ENCODE results near the gene UTF1. TPM values are rescaled to one million over a fixed set of nuclear protein-coding genes. Genes with fewer than 3 reads are reported as not detected.

UTF1 gene, protein sequence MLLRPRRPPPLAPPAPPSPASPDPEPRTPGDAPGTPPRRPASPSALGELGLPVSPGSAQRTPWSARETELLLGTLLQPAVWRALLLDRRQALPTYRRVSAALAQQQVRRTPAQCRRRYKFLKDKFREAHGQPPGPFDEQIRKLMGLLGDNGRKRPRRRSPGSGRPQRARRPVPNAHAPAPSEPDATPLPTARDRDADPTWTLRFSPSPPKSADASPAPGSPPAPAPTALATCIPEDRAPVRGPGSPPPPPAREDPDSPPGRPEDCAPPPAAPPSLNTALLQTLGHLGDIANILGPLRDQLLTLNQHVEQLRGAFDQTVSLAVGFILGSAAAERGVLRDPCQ
- total RNA-seq (not detected in 2 replicates), polyA plus RNA-seq (not detected in 2 replicates)

DNA sequence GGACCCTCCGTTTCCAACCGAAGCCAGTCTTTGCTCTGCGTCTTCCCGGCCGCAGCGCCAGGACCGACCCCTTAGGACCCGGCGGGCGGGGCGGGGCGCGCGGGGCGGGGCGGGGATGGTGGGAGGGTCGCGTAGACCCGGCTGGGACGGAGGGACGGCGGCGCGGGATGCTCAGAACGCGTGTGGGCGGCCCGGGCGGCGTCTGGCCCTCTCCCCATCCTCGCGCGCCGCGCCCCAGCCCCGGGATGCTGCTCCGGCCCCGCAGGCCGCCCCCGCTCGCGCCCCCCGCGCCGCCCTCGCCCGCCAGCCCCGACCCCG is at the start of gene UTF1:
Gene UTF1 (plus strand): TSS at position 174 of the 318 bp plus-strand sequence. CDS start 72 bp downstream, at position 246.
- Histone ChIP-seq H3K27me3 (peaks cover 83% of the 10 kb centered on the region), H3K36me3 (no peaks in the 10 kb centered on the region), H3K4me1 (ENCODE audit: low read depth) (no peaks in the 10 kb centered on the region), H3K4me3 (peak within 1 kb of the TSS; percentile 25), H3K27ac (no peak within 1 kb of the TSS), H3K9me3 (ENCODE audit: low read depth) (no peaks in the 10 kb centered on the region)
- TF ChIP-seq, protein P1, sequence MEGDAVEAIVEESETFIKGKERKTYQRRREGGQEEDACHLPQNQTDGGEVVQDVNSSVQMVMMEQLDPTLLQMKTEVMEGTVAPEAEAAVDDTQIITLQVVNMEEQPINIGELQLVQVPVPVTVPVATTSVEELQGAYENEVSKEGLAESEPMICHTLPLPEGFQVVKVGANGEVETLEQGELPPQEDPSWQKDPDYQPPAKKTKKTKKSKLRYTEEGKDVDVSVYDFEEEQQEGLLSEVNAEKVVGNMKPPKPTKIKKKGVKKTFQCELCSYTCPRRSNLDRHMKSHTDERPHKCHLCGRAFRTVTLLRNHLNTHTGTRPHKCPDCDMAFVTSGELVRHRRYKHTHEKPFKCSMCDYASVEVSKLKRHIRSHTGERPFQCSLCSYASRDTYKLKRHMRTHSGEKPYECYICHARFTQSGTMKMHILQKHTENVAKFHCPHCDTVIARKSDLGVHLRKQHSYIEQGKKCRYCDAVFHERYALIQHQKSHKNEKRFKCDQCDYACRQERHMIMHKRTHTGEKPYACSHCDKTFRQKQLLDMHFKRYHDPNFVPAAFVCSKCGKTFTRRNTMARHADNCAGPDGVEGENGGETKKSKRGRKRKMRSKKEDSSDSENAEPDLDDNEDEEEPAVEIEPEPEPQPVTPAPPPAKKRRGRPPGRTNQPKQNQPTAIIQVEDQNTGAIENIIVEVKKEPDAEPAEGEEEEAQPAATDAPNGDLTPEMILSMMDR (IDR thresholded peaks at IDR 0.05; ENCODE audit: low read depth, low read length) = no peak
- no peak for DNase-seq (ENCODE audit: low read depth in 1 of 2, low spot score in 1 of 2)

DNA sequence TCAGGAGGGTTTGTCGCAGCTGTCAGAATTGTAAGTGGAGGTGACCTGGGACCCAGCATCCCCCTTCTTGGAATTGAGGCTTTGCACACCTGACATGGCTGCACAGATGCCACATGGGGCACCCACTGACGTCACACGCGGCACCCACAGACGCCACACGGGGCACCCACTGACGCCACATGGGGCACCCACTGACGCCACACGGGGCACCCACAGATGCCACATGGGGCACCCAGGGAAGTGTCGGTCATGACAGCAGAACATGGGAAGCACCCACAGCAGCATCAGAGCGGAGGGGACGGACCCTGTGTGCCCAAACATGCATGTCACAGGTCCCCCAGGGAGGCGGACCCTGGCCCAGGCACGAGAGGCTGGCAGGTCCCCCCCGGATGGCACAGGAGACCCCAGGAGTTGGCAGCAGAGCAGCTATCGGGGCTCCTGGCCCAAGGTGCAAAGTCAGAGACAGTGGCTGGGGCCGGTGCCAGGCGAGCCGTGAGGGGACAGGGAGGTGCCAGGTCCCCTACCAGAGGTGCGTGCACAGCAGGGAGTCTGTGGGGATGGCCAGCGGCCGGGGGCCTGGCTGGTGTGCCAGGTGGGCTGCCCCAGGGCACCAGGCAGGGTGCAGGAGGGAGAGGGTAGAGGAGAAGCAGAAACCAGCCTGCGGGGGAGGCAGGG is 48.9 kb upstream of the UTF1 start:
- H3K27me3 ChIP-seq = no peaks in the 10 kb centered on the region
- H3K4me1 ChIP-seq (ENCODE audit: low read depth) = no peaks in the 10 kb centered on the region
- no peak overlapping the region for H3K4me3 ChIP-seq
- no peak for DNase-seq (ENCODE audit: low read depth in 1 of 2, low spot score in 1 of 2)
- H3K27ac ChIP-seq = no peak overlapping the region
- TF ChIP-seq, protein P1 (IDR thresholded peaks at IDR 0.05; ENCODE audit: low read depth, low read length) = no peak
- no peaks in the 10 kb centered on the region for H3K36me3 ChIP-seq
- H3K9me3 ChIP-seq (ENCODE audit: low read depth) = no peaks in the 10 kb centered on the region

DNA sequence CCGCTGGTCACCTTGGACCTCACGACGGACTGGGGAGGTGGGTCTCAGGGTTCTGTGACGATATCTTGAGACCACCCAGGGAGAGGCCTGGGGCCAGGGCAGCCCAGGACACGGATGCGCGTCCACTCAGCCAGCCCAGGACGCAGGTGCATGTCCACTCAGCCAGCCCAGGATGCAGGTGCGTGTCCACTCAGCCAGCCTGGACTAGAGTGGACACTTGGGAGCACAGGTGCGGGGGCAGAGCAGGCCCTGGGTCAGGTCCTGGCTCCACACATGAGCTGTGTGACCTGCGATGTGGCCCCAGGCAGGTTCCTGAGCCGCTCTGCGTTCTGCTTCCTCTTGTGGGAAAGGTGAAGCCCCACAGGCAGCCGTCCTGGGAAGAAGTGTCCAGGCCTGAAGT is 47.8 kb upstream of the UTF1 start:
- Histone ChIP-seq H3K4me3 (no peak overlapping the region), H3K9me3 (ENCODE audit: low read depth) (no peaks in the 10 kb centered on the region), H3K27ac (no peak overlapping the region), H3K27me3 (no peaks in the 10 kb centered on the region), H3K36me3 (no peaks in the 10 kb centered on the region), H3K4me1 (ENCODE audit: low read depth) (no peaks in the 10 kb centered on the region)
- TF ChIP-seq, protein P1 (IDR thresholded peaks at IDR 0.05; ENCODE audit: low read depth, low read length) = no peak
- DNase-seq (ENCODE audit: low read depth in 1 of 2, low spot score in 1 of 2) = no peak

DNA sequence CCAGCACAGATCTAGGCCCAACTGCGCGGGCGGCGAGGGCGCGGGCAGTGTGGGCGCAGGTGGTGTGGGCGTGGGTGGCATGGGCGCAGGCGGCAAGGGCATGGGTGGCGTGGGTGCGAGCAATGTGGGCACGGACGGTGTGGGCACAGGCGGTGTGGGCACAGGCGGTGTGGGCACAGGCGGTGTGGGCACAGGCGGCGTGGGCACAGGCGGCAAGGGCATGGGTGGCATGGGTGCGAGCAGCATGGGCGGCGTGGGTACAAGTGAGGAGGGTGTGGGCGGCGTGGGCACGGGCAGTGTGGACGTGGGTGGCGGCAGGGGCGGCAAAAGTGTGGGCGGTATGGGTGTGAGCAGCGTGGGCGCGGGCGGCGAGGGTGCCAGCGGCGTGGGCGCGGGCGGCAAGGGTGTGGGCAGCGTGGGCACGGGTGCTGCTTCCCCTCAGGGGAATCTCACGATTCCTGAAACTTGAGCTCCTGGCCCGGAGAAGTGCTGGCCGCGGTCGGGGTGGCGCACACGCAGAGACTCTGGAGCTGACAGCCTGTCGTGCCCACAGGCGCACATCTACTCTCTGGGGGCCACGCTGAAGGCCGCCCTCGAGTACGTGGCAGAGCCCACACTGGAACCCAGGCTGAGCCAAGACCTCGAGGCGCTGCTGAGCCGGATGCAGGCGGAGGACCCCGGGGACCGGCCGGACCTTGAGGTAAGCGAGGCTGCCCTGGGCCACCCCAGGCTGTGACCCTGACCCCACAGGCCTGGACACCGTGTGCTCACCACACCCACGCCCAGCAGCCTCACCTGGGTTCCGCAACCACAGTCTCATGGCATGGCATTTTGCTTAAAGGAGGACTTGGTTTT is 47.0 kb upstream of the UTF1 start:
- H3K27me3 ChIP-seq = no peaks in the 10 kb centered on the region
- no peaks in the 10 kb centered on the region for H3K4me1 ChIP-seq (ENCODE audit: low read depth)
- no peak for DNase-seq (ENCODE audit: low read depth in 1 of 2, low spot score in 1 of 2)
- H3K9me3 ChIP-seq (ENCODE audit: low read depth) = no peaks in the 10 kb centered on the region
- TF ChIP-seq, protein P1 (IDR thresholded peaks at IDR 0.05; ENCODE audit: low read depth, low read length) = no peak
- no peaks in the 10 kb centered on the region for H3K36me3 ChIP-seq
- no peak overlapping the region for H3K27ac ChIP-seq
- H3K4me3 ChIP-seq = no peak overlapping the region

DNA sequence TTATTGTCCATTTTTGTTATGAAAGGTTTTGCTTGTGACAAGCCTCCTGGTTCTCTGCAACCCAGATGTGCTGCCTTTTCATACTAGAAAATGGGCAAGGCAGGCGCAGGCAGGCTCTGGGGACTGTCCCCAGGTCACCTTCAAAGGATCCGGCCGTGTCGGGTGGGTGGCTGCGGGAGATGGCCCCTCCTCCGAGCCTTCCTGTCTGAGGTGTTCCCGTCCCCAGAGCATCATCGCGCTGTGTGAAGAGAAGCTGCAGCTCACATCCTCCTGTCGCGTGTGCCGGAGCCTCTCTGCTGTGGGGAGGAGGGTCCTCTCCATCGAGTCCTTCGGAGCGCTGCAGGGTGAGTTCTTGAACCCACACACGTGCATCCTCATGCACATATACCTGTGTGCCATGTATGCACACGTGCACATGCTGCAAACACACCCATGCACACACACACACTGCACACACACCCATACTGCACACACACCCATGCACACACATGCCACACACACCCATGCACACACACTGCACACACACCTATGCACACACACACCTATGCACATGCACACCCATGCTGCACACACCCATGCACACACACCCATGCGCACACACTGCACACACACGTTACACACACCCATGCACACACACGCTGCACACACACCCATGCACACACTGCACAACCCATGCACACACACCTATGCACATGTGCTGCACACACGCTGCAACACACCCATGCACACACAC is 46.2 kb upstream of the UTF1 start:
- TF ChIP-seq, protein P1 (IDR thresholded peaks at IDR 0.05; ENCODE audit: low read depth, low read length) = no peak
- no peak for DNase-seq (ENCODE audit: low read depth in 1 of 2, low spot score in 1 of 2)
- H3K27me3 ChIP-seq = no peaks in the 10 kb centered on the region
- H3K4me1 ChIP-seq (ENCODE audit: low read depth) = no peaks in the 10 kb centered on the region
- no peaks in the 10 kb centered on the region for H3K9me3 ChIP-seq (ENCODE audit: low read depth)
- no peaks in the 10 kb centered on the region for H3K36me3 ChIP-seq
- H3K4me3 ChIP-seq = no peak overlapping the region
- no peak overlapping the region for H3K27ac ChIP-seq
